Choroid plexus epithelial cell (primary cell): Measurements from ENCODE around the gene NUDT8.

Experiments used
- DNase-seq: peaks from one replicate; pipeline ENCODE4 v3.0.0-alpha.2; 2010; ENCODE audit warnings: low read depth
- H3K4me3 ChIP-seq: 2 replicates; pipeline ENCODE4 v1.5.1; 2011; ENCODE audit warnings: low read depth, mild to moderate bottlenecking, control low read depth, low read length, moderate library complexity
- TF ChIP-seq, protein P1 (sequence below): conservative IDR thresholded peaks from 2 replicates; pipeline ENCODE4 v1.5.1; 2011; ENCODE audit warnings: low read depth, mild to moderate bottlenecking, control low read depth, inconsistent platforms, low read length, moderate library complexity

Gene NUDT8

GRCh38 chr11:67670316-67671210 lies 40.8 kb upstream of the NUDT8 start:
- TF ChIP-seq, protein P1, sequence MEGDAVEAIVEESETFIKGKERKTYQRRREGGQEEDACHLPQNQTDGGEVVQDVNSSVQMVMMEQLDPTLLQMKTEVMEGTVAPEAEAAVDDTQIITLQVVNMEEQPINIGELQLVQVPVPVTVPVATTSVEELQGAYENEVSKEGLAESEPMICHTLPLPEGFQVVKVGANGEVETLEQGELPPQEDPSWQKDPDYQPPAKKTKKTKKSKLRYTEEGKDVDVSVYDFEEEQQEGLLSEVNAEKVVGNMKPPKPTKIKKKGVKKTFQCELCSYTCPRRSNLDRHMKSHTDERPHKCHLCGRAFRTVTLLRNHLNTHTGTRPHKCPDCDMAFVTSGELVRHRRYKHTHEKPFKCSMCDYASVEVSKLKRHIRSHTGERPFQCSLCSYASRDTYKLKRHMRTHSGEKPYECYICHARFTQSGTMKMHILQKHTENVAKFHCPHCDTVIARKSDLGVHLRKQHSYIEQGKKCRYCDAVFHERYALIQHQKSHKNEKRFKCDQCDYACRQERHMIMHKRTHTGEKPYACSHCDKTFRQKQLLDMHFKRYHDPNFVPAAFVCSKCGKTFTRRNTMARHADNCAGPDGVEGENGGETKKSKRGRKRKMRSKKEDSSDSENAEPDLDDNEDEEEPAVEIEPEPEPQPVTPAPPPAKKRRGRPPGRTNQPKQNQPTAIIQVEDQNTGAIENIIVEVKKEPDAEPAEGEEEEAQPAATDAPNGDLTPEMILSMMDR: no peak
- no peak for DNase-seq
- H3K4me3 ChIP-seq: no peak overlapping the region

- H3K4me3 ChIP-seq: no peak overlapping the region
- TF ChIP-seq, protein P1: no peak
Observed at GRCh38 chr11:67668192-67668551, 38.4 kb upstream of the NUDT8 start.

GRCh38 chr11:67667490-67668191 lies 37.9 kb upstream of the NUDT8 start:
- no peak for DNase-seq
- H3K4me3 ChIP-seq: no peak overlapping the region
- TF ChIP-seq, protein P1: no peak

More at GRCh38 chr11:67668192-67668551, 38.4 kb upstream of the NUDT8 start:
- no peak for DNase-seq

GRCh38 chr11:67666676-67667489 lies 37.1 kb upstream of the NUDT8 start:
- TF ChIP-seq, protein P1: no peak
- H3K4me3 ChIP-seq: no peak overlapping the region
- DNase-seq: no peak

DNA sequence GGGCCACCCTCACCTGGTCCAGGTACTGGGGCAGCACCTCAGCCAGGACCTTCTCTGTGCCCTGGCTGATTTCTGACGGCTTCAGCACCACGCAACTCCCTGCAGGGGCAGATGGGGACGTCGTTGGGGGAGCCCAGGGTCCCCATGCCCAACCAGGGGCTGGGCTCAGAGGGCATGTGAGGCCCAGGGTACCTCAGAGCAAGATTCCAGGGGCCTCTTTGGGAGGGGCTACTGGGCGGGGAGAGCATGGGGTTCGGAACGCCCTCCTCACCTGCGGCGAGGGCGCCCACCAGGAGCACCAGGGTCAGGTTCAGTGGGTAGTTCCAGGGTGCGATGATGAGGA lies 36.5 kb upstream of the NUDT8 start:
- TF ChIP-seq, protein P1: no peak
- H3K4me3 ChIP-seq: no peak overlapping the region

DNA sequence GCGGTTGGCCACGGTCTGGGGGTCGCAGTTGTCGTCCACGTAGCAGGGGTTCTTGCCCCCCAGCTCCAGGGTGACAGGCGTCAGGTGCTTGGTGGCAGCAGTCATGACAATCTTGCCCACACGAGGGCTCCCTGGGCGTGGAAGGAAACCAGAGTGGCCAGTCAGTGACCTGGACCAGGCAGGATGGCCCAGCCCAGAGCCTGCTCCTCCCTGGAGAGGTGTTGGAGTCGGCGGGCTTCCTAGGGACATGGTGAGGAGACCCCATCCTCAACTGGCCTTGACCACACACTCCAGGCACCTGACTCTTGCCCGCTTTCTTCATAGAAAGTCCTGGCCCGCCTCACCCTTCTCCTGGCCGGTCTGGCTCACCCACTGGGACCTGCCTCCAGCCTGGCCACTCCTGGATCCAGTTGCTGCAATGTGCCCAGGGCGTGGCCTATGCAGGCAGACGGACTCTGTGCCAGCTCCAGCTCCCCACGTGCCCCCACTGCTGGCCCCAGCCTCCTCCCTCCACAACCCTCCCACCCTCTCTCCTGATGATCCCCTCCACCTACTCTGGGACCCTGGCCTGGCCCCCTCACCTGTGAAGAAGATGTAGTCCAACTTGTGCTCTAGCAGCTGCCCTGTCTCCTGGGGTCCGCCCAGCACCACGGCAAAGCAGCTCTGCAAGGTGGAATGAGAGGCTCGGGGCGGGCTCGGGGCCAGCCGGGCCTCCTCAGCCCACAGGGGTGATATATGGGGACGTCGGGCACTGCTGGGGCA lies 36.0 kb upstream of the NUDT8 start:
- no peak for DNase-seq
- H3K4me3 ChIP-seq: no peak overlapping the region
- TF ChIP-seq, protein P1: no peak

More for the DNA sequence above, 36.5 kb upstream of the NUDT8 start:
- no peak for DNase-seq
